Measurements from ENCODE around the gene CAPN6.

Gene CAPN6

DNA sequence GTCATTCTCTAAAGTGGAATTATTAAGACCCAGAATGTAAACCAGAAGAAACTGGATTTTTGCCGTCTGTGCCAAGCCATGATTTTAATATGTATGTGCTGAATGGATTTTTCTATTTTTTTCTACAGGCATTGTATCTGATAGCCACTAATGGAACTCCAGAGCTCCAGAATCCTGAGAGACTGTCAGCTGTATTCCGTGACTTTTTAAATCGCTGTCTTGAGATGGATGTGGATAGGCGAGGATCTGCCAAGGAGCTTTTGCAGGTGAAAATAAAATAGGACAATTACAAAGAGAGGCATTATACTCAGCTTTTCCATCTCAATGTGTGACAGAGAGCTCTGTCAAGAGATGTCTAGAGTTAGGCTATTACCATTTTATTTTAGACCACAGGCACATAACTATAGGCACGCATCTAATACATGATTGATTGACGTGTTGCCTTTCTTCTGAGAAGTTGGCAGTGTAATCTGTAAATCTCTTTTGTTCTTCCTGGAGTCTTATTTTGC, 53.9 kb downstream of the CAPN6 start:
- TF ChIP-seq, protein P1, sequence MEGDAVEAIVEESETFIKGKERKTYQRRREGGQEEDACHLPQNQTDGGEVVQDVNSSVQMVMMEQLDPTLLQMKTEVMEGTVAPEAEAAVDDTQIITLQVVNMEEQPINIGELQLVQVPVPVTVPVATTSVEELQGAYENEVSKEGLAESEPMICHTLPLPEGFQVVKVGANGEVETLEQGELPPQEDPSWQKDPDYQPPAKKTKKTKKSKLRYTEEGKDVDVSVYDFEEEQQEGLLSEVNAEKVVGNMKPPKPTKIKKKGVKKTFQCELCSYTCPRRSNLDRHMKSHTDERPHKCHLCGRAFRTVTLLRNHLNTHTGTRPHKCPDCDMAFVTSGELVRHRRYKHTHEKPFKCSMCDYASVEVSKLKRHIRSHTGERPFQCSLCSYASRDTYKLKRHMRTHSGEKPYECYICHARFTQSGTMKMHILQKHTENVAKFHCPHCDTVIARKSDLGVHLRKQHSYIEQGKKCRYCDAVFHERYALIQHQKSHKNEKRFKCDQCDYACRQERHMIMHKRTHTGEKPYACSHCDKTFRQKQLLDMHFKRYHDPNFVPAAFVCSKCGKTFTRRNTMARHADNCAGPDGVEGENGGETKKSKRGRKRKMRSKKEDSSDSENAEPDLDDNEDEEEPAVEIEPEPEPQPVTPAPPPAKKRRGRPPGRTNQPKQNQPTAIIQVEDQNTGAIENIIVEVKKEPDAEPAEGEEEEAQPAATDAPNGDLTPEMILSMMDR (IDR thresholded peaks at IDR 0.05; ENCODE audit: poor library complexity, severe bottlenecking) = no peak
- no peaks in the 10 kb centered on the region for H3K4me1 ChIP-seq (ENCODE audit: insufficient read depth, poor library complexity, severe bottlenecking)
- H3K9me3 ChIP-seq (ENCODE audit: severe bottlenecking) = no peaks in the 10 kb centered on the region
- no peaks in the 10 kb centered on the region for H3K36me3 ChIP-seq (ENCODE audit: low read depth)
- no peak overlapping the region for H3K27ac ChIP-seq (ENCODE audit: poor library complexity, severe bottlenecking)
- H3K27me3 ChIP-seq (ENCODE audit: insufficient read depth, poor library complexity, severe bottlenecking) = no peaks in the 10 kb centered on the region
- DNase-seq (ENCODE audit: low spot score) (no peak), ATAC-seq (ENCODE audit: low read depth) (no peak)
- H3K4me3 ChIP-seq (ENCODE audit: severe bottlenecking) = no peak overlapping the region

DNA sequence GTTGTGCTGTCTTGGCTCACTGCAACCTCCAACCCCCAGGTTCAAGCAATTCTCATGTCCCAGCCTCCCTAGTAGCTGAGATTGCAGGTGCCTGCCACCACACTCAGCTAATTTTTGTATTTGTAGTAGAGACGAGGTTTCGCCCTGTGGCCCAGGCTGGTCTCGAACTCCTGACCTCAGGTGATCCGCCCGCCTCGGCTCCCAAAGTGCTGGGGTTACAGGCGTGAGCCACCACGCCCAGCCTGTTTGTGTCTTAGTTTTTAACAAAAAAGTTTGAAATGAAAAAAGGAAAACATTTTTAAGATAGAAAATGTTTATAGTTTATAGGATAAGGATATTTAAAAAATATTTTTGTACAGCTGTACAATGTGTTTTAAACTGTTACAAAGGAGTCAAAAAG, 62.4 kb downstream of the CAPN6 start:
- TF ChIP-seq, protein P1 (IDR thresholded peaks at IDR 0.05; ENCODE audit: poor library complexity, severe bottlenecking) = no peak
- ATAC-seq (ENCODE audit: low read depth) (no peak), DNase-seq (ENCODE audit: low spot score) (no peak)
- H3K9me3 ChIP-seq (ENCODE audit: severe bottlenecking) = no peaks in the 10 kb centered on the region
- no peaks in the 10 kb centered on the region for H3K4me1 ChIP-seq (ENCODE audit: insufficient read depth, poor library complexity, severe bottlenecking)
- H3K4me3 ChIP-seq (ENCODE audit: severe bottlenecking) = no peak overlapping the region
- H3K27me3 ChIP-seq (ENCODE audit: insufficient read depth, poor library complexity, severe bottlenecking) = no peaks in the 10 kb centered on the region
- H3K27ac ChIP-seq (ENCODE audit: poor library complexity, severe bottlenecking) = no peak overlapping the region
- no peaks in the 10 kb centered on the region for H3K36me3 ChIP-seq (ENCODE audit: low read depth)

DNA sequence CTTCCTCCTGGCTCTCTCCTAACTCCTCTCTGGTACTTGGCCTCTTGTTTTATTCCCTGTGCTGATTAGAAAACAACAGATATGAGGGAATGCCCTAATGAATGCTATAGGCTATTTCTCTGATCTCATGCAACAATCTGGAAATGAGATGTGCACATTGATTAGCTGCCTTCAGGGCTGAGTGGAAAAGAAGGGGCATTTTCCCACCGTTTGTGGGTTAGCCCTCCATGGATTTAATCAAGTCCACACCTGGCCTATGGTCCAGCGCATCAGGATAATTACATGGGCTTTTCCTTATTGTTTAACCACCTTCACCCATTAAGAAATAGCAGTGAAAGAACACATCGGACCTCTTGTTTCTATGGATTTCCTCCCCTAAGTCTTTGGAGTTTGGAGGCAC, 70.0 kb downstream of the CAPN6 start:
- no peaks in the 10 kb centered on the region for H3K36me3 ChIP-seq (ENCODE audit: low read depth)
- ATAC-seq (ENCODE audit: low read depth) (no peak), DNase-seq (ENCODE audit: low spot score) (no peak)
- TF ChIP-seq, protein P1 (IDR thresholded peaks at IDR 0.05; ENCODE audit: poor library complexity, severe bottlenecking) = no peak
- no peaks in the 10 kb centered on the region for H3K4me1 ChIP-seq (ENCODE audit: insufficient read depth, poor library complexity, severe bottlenecking)
- H3K9me3 ChIP-seq (ENCODE audit: severe bottlenecking) = no peaks in the 10 kb centered on the region
- no peaks in the 10 kb centered on the region for H3K27me3 ChIP-seq (ENCODE audit: insufficient read depth, poor library complexity, severe bottlenecking)
- H3K4me3 ChIP-seq (ENCODE audit: severe bottlenecking) = no peak overlapping the region
- no peak overlapping the region for H3K27ac ChIP-seq (ENCODE audit: poor library complexity, severe bottlenecking)

DNA sequence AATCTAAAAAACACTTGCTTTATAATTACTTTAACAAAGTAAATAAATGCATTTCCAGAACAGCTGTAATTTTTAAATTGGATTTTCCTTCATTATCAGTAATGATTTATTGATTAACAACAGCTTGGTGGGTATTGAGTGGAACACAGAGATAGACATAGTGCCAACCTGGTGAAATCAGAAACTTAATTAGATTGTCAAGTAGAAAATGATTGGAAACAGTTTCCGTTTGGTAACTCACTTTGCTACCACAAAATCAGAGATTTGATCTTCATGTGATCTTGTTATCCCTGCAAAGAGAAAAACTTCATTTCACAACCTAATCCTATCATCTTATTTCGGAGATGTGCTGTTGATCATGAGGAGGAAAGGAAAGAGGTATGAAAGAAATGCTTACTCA, 70.8 kb downstream of the CAPN6 start:
- Histone ChIP-seq H3K9me3 (ENCODE audit: severe bottlenecking) (no peaks in the 10 kb centered on the region), H3K36me3 (ENCODE audit: low read depth) (no peaks in the 10 kb centered on the region), H3K27me3 (ENCODE audit: insufficient read depth, poor library complexity, severe bottlenecking) (no peaks in the 10 kb centered on the region), H3K4me3 (ENCODE audit: severe bottlenecking) (no peak overlapping the region), H3K4me1 (ENCODE audit: insufficient read depth, poor library complexity, severe bottlenecking) (no peaks in the 10 kb centered on the region), H3K27ac (ENCODE audit: poor library complexity, severe bottlenecking) (no peak overlapping the region)
- TF ChIP-seq, protein P1 (IDR thresholded peaks at IDR 0.05; ENCODE audit: poor library complexity, severe bottlenecking) = no peak
- ATAC-seq (ENCODE audit: low read depth) (no peak), DNase-seq (ENCODE audit: low spot score) (no peak)

Measured in RWPE2 (cell line).